ENCODE measurements around the gene DRC1. TPM values are rescaled to one million over a fixed set of nuclear protein-coding genes. Genes with fewer than 3 reads are reported as not detected.
"Not testable (repeated sequence)": the region's sequence is repeated elsewhere in the genome, so short reads cannot be mapped to it uniquely, and the experiment has no call there.

The DRC1 gene
- not detected for total RNA-seq
- long read RNA-seq: 0 reads

- intact Hi-C loops (cut with DNase I): no loop called here
- ATAC-seq: peak; percentile 77 to 83
- peak; percentile 61 for DNase-seq
These were observed at the start of gene DRC1 for GRCh38 chr2:26401739-26402541. DRC1 (plus strand) TSS chr2:26401920; CDS start chr2:26401990, 70 bp downstream.

GRCh38 chr2:26352892-26353291, 48.8 kb upstream of the DRC1 start:
- DNase-seq (no peak), ATAC-seq (no peak)
- intact Hi-C loops (cut with DNase I): no loop called here

- DNase-seq; ATAC-seq; intact Hi-C loops (cut with DNase I): not testable (repeated sequence)
These were observed 47.3 kb upstream of the DRC1 start for GRCh38 chr2:26354469-26354868.

GRCh38 chr2:26355038-26355995, 46.4 kb upstream of the DRC1 start:
- intact Hi-C loops (cut with DNase I): no loop called here
- peak in 1 of 2 donors; percentile 75 for ATAC-seq
- DNase-seq: no peak

- DNase-seq: no peak
- intact Hi-C loops (cut with DNase I): no loop called here
- ATAC-seq: no peak
These were observed 45.6 kb upstream of the DRC1 start for GRCh38 chr2:26356111-26356510.

- no peak for ATAC-seq
- intact Hi-C loops (cut with DNase I): no loop called here
- DNase-seq: no peak
These were observed 44.9 kb upstream of the DRC1 start for GRCh38 chr2:26356771-26357170.

- ATAC-seq (no peak), DNase-seq (no peak)
- intact Hi-C loops (cut with DNase I): no loop called here
These were observed 41.7 kb upstream of the DRC1 start for GRCh38 chr2:26359886-26360473.

- intact Hi-C loops (cut with DNase I): no loop called here
- no peak for ATAC-seq
- DNase-seq: no peak
These were observed 38.4 kb upstream of the DRC1 start for GRCh38 chr2:26363323-26363722.

- DNase-seq (no peak), ATAC-seq (no peak)
- intact Hi-C loops (cut with DNase I): no loop called here
These were observed 37.8 kb upstream of the DRC1 start for GRCh38 chr2:26363958-26364357.

GRCh38 chr2:26364669-26365068, 37.1 kb upstream of the DRC1 start:
- intact Hi-C loops (cut with DNase I): no loop called here
- DNase-seq: no peak
- ATAC-seq: no peak

- ATAC-seq (no peak), DNase-seq (no peak)
- intact Hi-C loops (cut with DNase I): no loop called here
These were observed 34.8 kb upstream of the DRC1 start for GRCh38 chr2:26366957-26367356.

- intact Hi-C loops (cut with DNase I); DNase-seq; ATAC-seq: not testable (repeated sequence)
These were observed 32.1 kb upstream of the DRC1 start for GRCh38 chr2:26369664-26370063.

GRCh38 chr2:26370909-26371308, 30.8 kb upstream of the DRC1 start:
- ATAC-seq; DNase-seq; intact Hi-C loops (cut with DNase I): not testable (repeated sequence)

GRCh38 chr2:26376799-26377198, 24.9 kb upstream of the DRC1 start:
- intact Hi-C loops (cut with DNase I): no loop called here
- no peak for DNase-seq
- ATAC-seq: no peak

GRCh38 chr2:26380281-26380680, 21.4 kb upstream of the DRC1 start:
- intact Hi-C loops (cut with DNase I): no loop called here
- no peak for DNase-seq
- no peak for ATAC-seq

- intact Hi-C loops (cut with DNase I): no loop called here
- ATAC-seq: peak in 1 of 2 donors; percentile 26
- DNase-seq: no peak
These were observed 19.2 kb upstream of the DRC1 start for GRCh38 chr2:26382564-26382963.

- ATAC-seq (no peak), DNase-seq (no peak)
- intact Hi-C loops (cut with DNase I): no loop called here
These were observed 17.5 kb upstream of the DRC1 start for GRCh38 chr2:26384183-26384582.

GRCh38 chr2:26384597-26384996, 17.1 kb upstream of the DRC1 start:
- DNase-seq: no peak
- ATAC-seq: no peak
- intact Hi-C loops (cut with DNase I): no loop called here

- DNase-seq (no peak), ATAC-seq (no peak)
- intact Hi-C loops (cut with DNase I): no loop called here
These were observed 14.5 kb upstream of the DRC1 start for GRCh38 chr2:26387189-26387588.

GRCh38 chr2:26394694-26395093, 7.0 kb upstream of the DRC1 start:
- DNase-seq (no peak), ATAC-seq (no peak)
- intact Hi-C loops (cut with DNase I): no loop called here
